HG03469 (cell line): ENCODE results near the gene FAM81B.
"Not testable (repeated sequence)": the region's sequence is repeated elsewhere in the genome, so short reads cannot be mapped to it uniquely, and the experiment has no call there.

Source experiments
- ATAC-seq: cut with Tn5 transposase; IDR thresholded peaks from one replicate; pipeline ENCODE4 v1.9.1; 2021; ENCODE audit warnings: mild to moderate bottlenecking, moderate library complexity, moderate number of reproducible peaks; ENCODE audit not compliant: unreplicated experiment

FAM81B gene, protein sequence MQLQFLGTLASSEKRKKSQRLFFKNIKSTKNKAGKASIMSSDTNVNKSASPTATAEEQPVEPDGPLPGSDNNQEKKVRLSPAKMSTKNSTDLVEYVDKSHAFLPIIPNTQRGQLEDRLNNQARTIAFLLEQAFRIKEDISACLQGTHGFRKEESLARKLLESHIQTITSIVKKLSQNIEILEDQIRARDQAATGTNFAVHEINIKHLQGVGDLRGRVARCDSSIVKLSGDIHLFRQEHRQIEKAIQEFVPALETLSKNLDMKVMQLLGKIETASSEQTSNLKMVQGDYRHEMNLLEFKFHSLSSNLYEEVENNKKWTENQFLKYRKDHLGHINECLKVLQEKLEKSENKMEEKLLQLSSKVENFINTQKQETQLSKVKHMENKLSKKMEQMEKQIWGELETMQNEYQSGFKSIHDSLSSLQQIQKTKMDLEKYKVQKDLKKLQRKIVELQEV

DNA sequence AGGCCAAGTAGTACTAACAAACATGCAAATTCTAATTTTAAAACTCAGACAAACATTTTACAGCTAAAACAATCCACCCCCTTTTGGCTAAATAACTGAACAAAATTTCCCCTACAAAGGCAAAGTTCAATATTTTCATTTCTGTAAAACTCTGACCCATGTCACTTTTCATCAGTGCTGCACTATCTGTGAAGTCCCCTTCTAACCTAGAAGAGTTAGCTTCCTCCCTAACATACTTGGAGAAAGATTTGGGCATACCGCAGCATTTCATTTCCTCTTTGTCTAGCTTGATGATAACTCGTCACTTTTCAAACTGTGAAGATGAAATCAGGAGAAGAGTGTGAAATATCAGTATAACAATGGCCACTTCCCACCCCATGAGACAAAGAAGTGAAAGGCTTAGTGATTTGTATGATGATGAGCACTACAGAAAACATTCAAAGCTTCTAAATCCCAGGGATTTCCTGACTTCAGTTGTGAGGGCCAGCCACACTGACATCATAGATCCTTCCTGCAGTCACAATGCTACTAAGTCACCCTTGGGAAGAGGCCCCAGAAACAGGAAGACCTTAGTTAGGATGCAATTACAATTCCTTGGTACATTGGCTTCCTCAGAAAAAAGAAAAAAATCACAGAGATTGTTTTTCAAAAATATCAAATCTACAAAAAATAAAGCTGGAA lies at the start of gene FAM81B:
Gene FAM81B, plus strand, starts transcription at position 555 of the 681 bp plus-strand sequence. Its CDS starts 24 bp downstream, at position 579.
- no peak for ATAC-seq

DNA sequence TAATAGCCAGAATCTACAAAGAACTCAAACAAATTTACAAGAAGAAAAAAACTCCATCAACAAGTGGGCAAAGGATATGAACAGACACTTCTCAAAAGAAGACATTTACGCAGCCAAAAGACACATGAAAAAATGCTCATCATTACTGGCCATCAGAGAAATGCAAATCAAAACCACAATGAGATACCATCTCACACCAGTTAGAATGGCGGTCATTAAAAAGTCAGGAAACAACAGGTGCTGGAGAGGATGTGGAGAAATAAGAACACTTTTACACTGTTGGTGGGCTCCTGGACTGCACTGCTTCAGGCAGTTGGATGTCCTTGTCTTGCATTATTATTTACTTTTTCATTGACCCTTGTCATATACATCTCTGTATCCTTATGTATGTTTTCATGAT lies 49.7 kb upstream of the FAM81B start:
- ATAC-seq, result not testable (repeated sequence)

DNA sequence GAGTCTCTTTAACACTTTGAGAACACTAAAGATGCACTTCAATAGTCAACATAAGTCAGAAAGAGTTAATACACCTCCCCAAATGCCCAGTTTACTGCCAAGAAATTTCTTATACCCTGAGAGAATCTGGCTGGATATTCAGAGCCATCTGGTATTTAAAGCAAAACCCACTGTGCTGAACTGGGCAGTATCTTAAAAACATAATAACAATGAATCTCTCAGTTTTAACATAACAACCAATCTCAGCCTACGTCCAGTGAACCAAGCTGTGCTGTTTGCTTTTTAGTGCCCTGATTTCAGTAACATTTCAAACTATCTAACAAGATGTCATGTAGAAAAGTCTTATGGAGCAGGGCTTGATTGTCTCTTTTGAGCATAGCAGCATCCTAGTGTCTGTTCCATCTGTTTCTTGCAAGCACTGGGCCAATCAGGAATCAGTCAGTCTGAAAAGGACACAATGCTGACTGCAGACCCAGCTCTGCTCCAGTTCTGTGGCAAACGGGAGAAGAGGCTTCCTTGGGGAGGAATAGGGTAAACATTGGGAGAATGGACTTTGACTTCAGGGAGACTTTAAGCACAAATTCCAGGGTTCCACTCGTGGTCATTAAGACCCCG lies 43.6 kb upstream of the FAM81B start:
- ATAC-seq, result no peak

DNA sequence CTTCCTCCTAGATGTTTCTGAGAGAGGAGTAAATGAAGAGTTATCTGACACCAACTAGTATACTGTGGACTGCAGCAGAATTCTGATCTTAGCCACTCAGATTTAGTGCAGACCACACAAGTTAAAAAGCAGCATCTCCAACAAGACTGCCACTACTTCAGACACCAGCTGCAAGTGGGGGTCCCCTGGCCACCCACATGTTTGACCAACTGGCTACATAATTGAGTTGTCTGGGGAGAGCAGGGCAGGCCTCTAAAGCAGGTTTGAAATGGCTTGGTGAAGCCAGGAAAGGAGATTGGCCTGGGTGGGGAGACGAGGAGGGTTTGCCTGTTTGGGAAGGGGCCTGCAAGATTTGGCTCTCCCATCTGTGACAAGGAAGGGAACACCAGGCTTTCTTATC lies 40.5 kb upstream of the FAM81B start:
- no peak for ATAC-seq

DNA sequence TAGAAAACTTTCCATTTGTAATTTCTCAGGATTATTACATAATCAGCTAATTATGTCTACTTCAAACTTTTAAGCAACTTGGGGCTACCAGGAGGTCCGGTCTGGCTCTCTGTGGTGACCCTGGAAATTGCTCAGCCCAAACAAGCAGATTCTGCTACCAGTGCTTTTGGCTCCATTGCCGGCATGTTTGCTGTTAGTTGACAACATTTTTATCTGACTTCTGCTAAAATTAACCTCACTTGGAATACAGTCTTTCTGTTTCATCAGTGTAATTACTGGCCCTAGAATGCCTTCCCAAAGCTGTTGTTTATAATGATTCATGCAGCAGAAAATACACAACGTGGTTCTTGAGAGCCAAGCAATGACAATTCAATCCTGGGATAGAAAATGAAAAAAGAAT lies 38.5 kb upstream of the FAM81B start:
- ATAC-seq, result no peak

DNA sequence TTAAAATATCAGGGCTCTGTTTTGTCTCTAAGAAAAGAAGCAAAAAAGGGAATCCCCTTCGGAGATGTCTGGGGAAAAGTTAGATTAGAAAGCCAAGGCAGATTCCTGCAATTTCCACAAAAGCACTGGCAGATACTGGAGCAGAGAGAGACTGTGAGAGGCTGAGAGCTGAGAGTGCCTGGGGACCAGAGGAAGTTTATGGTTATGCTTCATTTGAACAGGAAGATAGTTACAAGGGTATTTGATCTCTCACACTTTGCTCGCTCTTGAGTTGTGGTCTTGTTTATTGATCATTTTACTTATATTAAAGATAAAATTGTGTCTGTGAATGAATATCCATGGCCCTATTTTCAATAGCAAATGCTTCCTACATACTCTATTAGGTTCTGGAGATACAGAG lies 32.8 kb upstream of the FAM81B start:
- no peak for ATAC-seq

DNA sequence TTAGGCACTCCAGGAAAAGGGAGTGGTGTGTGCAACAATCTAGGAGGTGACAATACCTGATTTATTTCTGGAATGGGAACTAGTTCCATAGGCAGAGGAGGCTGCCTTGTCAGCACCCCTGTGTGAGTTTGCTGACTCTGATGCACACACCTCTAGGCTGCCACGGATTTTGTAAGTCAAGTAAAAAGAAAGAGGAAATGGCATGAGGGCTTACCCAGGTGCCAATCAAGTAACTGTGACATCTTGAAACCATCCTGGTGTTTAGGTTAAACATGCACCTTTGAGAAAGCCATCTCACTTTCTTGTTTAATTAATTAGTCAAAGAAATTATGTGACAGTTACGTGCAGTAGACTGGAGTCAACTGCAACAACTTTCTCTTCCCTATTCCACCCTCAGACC lies 32.3 kb upstream of the FAM81B start:
- no peak for ATAC-seq

DNA sequence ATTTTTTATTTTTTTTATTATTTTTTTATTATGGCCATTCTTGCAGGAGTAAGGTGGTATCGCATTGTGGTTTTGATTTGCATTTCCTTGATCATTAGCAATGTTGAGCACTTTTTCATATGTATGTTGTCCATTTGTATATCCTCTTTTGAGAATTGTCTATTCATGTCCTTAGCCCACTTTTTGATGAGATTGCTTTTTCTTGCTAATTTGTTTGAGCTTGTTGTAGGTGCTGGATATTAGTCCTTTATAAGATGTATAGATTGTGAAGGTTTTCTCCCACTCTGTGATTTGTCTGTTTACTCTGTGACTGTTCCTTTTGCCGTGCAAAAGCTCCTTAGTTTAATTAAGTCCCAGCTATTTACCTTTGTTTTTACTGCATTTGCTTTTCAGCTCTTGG lies 30.5 kb upstream of the FAM81B start:
- not testable (repeated sequence) for ATAC-seq

DNA sequence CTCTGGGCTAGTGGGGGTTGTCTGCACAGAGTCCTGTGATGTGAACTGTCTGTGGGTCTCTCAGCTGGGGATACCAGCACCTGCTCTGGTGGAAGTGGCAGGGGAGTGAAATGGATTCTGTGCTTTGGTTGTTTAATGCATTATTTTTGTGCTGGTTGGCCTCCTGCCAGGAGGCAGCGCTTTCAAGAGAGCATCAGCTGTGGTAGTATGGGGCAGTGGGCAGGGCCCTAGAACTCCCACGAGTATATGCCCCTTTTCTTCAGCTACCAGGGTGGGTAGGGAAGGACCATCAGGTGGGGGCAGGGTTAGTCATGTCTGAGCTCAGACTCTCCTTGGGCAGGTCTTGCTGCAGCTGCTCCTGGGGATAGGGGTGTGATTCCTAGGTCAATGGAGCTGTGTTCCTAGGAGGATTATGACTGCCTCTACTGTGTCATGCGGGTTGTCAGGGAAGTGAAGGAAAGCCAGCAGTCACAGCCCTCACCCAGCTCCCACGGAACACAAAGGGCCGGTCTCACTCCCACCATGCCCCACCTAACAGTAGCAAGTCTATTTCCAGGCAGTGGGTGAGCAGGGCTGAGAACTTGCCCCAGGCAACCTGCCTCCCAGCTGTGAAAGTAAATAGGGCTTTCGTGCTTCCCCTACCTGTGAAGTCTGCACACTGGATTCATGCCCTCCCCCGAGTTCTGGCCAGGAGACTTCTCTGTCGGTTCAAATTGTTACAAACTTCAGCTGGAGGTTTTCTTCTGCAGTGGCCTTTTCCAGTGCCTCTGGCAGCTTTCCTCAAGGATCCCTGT lies 25.7 kb upstream of the FAM81B start:
- no peak for ATAC-seq

DNA sequence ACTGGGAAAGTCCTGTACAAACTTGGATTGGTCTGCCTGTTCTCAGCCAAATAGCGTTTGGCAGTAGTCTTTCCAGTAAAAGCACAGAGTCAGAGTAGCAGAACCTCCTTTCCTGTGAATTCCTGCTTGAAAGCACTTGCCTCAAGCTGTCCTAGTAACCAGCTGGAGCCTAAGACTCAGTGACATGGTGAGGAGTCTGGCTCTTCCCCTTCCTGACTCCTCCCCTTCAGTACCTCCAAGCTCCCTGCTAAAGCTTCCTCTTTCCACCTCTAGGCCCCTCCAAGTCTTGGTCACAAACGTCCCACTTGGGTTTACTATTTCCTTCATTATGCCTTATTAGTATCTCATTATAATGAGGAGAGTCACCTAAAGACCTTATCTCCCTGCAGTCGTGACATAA lies 21.4 kb upstream of the FAM81B start:
- no peak for ATAC-seq

DNA sequence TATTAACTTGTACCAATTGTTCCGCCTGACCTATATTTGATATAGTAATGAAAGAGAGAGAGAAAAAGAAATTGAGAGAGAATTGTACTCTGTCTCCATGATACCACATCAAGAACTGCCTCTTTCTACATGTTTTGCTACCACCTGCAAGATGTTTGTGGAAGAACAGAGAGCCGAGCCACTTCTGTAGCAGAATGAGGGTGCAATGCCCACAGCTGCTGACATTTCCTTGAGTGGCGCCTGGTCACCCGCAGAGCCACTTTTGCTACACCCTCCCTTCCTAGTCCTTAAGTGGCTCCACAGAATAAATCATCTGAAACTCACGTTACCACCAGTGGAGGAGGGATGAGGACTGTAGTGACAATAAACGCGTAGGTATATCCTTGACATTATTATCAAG lies 17.1 kb upstream of the FAM81B start:
- ATAC-seq, result no peak

DNA sequence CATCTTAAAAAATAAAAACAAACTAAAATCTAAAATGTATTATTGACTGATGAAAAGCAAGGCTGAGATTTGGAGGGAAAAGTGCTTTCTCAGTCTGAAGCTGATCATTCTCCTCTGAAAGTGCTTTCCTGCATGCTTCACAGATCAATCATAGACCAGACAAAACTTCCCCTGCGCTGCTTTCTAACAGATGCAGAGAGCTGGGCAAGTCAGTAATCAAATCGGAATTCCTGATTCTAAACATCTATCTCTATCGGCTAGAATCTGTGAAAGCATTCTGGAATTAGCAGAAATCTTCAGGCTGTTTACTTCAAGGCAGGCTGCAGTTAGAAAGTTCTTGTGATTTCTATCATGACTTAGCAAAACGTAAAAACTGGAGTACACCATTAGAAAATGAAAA lies 15.6 kb upstream of the FAM81B start:
- no peak for ATAC-seq

DNA sequence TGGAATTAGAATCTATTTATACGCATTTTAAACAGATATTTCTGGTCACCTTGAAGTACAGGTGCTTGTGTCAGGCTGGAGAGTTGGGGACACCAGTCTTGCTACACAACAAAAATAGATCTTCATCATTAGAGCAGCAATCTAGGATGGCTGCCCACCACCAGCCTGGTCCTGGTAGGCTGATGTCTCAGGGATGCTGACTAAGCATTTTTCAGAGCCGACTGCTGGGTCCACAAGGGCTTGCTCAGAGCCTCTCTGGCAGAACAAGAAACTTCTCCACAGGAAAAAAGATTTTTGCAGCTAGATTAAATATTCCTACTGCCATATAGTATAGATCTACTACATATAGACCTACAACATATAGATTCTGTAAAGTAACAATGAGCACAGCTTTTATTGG lies 12.0 kb upstream of the FAM81B start:
- ATAC-seq, result no peak

DNA sequence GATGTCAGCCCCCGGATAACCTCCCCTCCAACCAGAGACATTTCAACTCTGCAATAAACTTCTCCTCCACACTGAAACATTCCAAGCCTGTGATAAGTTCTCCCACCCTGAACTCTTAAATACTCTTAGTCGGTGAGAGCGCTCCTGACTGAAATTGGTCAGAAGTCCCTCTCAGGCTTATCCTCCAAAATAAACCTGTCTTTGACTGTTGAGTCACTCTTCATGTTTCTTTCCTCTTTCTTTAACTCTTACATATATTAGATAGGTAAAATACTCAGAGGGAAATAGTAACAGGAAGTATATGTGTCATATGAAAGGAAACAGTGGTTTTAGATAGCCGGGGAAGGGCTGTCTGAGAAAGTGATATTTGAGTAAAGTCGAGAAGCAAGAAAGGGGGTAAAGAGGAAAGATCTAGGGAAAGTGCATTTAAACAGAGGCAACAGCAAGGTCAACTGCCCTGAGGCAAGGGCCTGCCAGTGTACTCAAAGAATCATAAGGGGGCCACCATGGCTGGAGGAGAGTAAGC lies 11.0 kb upstream of the FAM81B start:
- no peak for ATAC-seq

DNA sequence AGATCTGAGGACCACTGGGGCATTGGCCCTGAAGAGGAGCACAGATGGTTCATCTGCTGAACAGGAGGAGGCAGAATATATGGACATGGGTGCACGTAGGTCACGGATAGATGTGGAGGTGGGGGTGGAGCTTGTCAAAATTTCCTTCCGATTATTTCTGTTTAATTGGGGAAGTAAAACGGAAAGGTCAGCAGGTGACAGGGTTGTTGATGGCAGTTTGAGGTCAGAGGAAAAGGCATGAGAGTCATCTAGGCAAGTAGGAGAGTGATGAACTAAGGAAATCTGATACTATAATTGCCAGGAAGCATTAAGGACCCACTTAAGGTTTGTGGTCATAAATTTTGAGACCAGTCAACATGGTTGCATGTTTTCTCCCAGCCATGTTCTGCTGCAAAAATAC lies 8.4 kb upstream of the FAM81B start:
- no peak for ATAC-seq

DNA sequence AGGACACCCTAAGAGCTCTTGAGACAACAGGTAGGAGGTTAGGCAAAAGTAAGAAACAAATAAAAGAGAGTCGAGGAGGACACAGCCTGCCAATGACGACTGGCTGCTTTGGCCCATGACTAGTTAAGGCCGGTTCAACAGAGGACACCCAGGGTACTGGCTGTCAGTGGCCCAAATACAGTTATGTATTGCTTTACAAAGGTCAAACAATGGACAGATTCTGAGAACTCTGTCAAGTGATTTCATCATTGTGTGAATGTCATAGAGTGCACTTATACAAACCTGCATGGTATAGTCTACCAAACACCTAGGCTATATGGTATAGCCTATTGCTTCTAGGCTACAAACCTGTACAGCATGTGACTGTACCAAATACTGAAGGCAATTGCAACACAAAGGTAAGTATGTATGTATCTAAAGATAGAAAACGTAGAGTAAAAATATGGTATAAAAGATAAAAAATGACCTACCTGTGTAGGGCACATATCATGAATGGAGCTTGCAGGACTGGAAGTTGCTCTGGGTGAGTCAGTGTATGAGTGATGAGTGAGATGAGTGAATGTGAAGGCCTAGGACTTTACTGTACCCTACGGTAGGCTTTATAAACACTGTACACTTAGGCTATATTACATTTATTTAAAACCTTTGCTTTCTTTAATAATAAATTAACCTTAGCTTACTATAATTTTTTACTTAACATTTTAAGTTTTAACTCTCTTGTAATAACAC lies 6.5 kb upstream of the FAM81B start:
- ATAC-seq, result no peak

DNA sequence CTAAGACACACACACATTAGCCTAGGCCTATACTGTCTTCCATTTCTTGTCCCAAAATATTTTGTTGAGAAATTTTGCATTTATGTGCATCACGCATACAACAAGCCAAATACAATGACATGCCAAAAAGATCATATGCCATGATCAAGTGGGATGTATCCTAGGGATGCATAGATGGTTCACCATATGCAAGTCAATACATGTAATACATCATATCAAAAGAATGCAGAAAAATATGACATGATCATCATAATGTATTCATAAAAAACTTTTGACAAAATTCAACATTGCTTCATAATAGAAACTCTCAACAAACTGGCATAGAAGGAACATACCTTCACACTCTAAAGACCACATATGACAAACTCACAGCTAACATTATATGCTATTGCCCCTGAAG lies 5.8 kb upstream of the FAM81B start:
- ATAC-seq, result no peak

DNA sequence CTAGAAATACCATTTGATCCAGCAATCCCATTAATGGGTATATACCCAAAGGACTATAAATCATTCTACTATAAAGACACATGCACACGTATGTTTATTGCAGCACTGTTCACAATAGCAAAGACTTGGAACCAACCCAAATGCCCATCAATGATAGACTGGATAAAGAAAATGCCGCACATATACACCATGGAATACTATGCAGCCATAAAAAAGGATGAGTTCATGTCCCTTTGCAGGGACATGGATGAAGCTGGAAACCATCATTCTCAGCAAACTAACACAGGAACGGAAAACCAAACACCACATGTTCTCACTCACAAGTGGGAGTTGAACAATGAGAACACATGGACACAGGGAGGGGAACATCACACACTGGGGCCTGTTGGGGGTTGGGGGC lies 799 bp downstream of the FAM81B start:
- not testable (repeated sequence) for ATAC-seq

DNA sequence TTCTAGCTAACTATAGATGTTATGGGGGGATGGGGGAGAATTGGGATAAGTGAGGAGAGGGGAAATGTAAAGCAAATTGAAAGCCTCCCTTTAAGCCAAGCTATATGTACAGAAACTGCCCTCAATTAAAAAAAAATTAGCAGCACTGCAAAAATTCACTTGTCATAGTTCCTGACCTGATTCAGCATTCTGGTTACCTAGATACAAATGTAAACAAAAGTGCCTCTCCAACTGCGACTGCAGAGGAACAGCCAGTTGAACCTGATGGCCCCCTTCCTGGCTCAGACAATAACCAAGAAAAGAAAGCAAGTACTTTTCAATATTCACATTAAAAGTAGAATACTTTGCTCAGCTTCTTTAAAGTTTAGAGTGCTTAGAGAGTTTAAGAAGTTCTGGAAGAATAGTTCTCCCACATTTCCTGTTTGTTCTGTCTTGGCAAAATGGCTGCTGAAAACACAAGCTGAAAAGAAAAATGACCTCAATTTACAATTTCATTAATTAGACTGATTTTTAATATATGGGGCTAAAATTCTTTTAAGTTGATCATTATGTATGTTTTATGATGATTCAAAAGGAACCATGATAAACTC lies 1.5 kb downstream of the FAM81B start:
- ATAC-seq, result no peak

DNA sequence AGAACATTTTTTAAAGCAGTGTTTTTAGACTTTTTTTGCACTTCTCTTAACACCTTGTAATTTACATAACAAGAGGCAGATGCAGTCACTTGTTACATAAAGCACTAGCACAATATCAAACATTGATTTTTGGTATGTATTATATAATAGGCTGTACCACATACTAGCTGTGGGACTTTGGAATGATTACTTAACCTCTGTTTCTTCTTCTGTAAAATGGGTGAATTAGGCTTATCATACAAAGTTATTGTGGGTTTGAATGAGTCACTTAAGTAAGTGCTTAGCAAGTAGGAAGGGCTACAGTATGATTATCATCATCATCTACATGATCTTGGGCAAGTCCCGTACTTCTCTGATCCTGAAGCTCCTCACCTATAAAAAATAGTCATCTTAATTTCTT lies 2.1 kb downstream of the FAM81B start:
- no peak for ATAC-seq
